SU-DHL-6 (cell line): ENCODE measurements around the gene CORT.
"Not testable (repeated sequence)": the region's sequence is repeated elsewhere in the genome, so short reads cannot be mapped to it uniquely, and the experiment has no call there.

Source experiments
- H2AFZ ChIP-seq: fragments of 200-600 bp; sonication (generic); 2 replicates; pipeline ENCODE4 v1.6.1; 2014; ENCODE audit warnings: low read depth, mild to moderate bottlenecking, moderate library complexity, mixed read lengths, antibody characterized with exemption, low read length; ENCODE audit not compliant: severe bottlenecking
- H3F3A ChIP-seq: fragments of 200-600 bp; shearing (Covaris generic); 2 replicates; pipeline ENCODE4 v1.6.0; 2016; ENCODE audit warnings: antibody characterized with exemption, mild to moderate bottlenecking; ENCODE audit not compliant: insufficient read depth
- H3K27ac ChIP-seq: fragments of 200-600 bp; sonication (generic); 2 replicates; pipeline ENCODE4 v1.5.1; 2016; ENCODE audit warnings: low read depth, mild to moderate bottlenecking, low read length, moderate library complexity, mixed read lengths
- H3K27me3 ChIP-seq: fragments of 200-600 bp; sonication (generic), shearing (Covaris generic); 2 replicates; pipeline ENCODE4 v1.6.0; 2014; ENCODE audit warnings: mild to moderate bottlenecking, low read length
- H3K36me3 ChIP-seq: fragments of 200-600 bp; sonication (generic); 2 replicates; pipeline ENCODE4 v1.6.1; 2014; ENCODE audit warnings: mild to moderate bottlenecking, low read length, mixed read lengths
- H3K4me2 ChIP-seq: fragments of 300-600, 200-600 bp; shearing (Covaris generic), sonication (generic); 2 replicates; pipeline ENCODE4 v1.6.0; 2014; ENCODE audit warnings: low read length, low read depth, mild to moderate bottlenecking; ENCODE audit not compliant: poor library complexity, severe bottlenecking
- H3K4me3 ChIP-seq: fragments of 200-600 bp; sonication (generic); 2 replicates; pipeline ENCODE4 v1.5.1; 2014; ENCODE audit warnings: antibody characterized with exemption, low read length, mild to moderate bottlenecking, mixed read lengths; ENCODE audit not compliant: insufficient read depth, poor library complexity, severe bottlenecking
- H3K79me2 ChIP-seq: fragments of 200-600 bp; sonication (generic); 2 replicates; pipeline ENCODE4 v1.6.1; 2014; ENCODE audit warnings: mild to moderate bottlenecking, low read length, moderate library complexity; ENCODE audit not compliant: insufficient read depth
- H3K9ac ChIP-seq: fragments of 200-600 bp; sonication (generic); 2 replicates; pipeline ENCODE4 v1.7.0; 2014; ENCODE audit warnings: mild to moderate bottlenecking, low read length
- H3K9me2 ChIP-seq: fragments of 200-600 bp; sonication (generic); replicated peaks from 2 replicates; pipeline ENCODE4 v1.6.1; 2014; ENCODE audit warnings: low read length; ENCODE audit not compliant: insufficient read depth
- H3K9me3 ChIP-seq: fragments of 200-600 bp; sonication (generic); 2 replicates; pipeline ENCODE4 v1.6.1; 2014; ENCODE audit warnings: low read length, mixed read lengths; ENCODE audit not compliant: insufficient read depth
- H4K20me1 ChIP-seq: fragments of 200-600 bp; sonication (generic); 2 replicates; pipeline ENCODE4 v1.6.1; 2014; ENCODE audit warnings: low read depth, mild to moderate bottlenecking, antibody characterized with exemption, low read length, moderate library complexity, mixed read lengths
- EZH2phosphoT487 ChIP-seq: fragments of 200-600 bp; sonication (generic), shearing (Covaris generic); conservative IDR thresholded peaks from 2 replicates; pipeline ENCODE4 v1.6.1; 2018; ENCODE audit warnings: mild to moderate bottlenecking, antibody characterized with exemption, low read length, moderate library complexity, mixed read lengths
- TF ChIP-seq, protein P1 (sequence below): fragments of 200-600 bp; sonication (generic); IDR thresholded peaks from one replicate; pipeline ENCODE4 v1.5.1; 2017; ENCODE audit warnings: antibody characterized with exemption, mild to moderate bottlenecking, low read length, moderate library complexity; ENCODE audit not compliant: insufficient read depth, poor library complexity, severe bottlenecking

Gene CORT

GRCh38 chr1:10456048-10456447 lies 6.2 kb downstream of the CORT start:
- H3F3A ChIP-seq, result 0 out of 2 replicates have a peak, but pooled peaks cover 6% of the 10 kb centered on the region
- no peak overlapping the region for H3K27ac ChIP-seq
- no peak overlapping the region for H3K4me2 ChIP-seq
- H3K36me3 ChIP-seq, result no peaks in the 10 kb centered on the region
- TF ChIP-seq, protein P1, sequence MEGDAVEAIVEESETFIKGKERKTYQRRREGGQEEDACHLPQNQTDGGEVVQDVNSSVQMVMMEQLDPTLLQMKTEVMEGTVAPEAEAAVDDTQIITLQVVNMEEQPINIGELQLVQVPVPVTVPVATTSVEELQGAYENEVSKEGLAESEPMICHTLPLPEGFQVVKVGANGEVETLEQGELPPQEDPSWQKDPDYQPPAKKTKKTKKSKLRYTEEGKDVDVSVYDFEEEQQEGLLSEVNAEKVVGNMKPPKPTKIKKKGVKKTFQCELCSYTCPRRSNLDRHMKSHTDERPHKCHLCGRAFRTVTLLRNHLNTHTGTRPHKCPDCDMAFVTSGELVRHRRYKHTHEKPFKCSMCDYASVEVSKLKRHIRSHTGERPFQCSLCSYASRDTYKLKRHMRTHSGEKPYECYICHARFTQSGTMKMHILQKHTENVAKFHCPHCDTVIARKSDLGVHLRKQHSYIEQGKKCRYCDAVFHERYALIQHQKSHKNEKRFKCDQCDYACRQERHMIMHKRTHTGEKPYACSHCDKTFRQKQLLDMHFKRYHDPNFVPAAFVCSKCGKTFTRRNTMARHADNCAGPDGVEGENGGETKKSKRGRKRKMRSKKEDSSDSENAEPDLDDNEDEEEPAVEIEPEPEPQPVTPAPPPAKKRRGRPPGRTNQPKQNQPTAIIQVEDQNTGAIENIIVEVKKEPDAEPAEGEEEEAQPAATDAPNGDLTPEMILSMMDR, result no peak
- no peak for TF ChIP-seq EZH2phosphoT487
- H4K20me1 ChIP-seq, result no peaks in the 10 kb centered on the region
- no peak overlapping the region for H2AFZ ChIP-seq
- no peaks in the 10 kb centered on the region for H3K9me2 ChIP-seq
- H3K9ac ChIP-seq, result no peak overlapping the region
- no peaks in the 10 kb centered on the region for H3K9me3 ChIP-seq
- no peaks in the 10 kb centered on the region for H3K27me3 ChIP-seq
- H3K79me2 ChIP-seq, result no peaks in the 10 kb centered on the region
- H3K4me3 ChIP-seq, result no peak overlapping the region

GRCh38 chr1:10456661-10457060 lies 6.8 kb downstream of the CORT start:
- H3K9ac ChIP-seq, result no peak overlapping the region
- H3F3A ChIP-seq, result 0 out of 2 replicates have a peak, but pooled peaks cover 4% of the 10 kb centered on the region
- H3K4me2 ChIP-seq, result no peak overlapping the region
- no peaks in the 10 kb centered on the region for H3K36me3 ChIP-seq
- no peak overlapping the region for H3K27ac ChIP-seq
- no peaks in the 10 kb centered on the region for H3K27me3 ChIP-seq
- no peaks in the 10 kb centered on the region for H3K79me2 ChIP-seq
- H3K4me3 ChIP-seq, result no peak overlapping the region
- H3K9me2 ChIP-seq, result no peaks in the 10 kb centered on the region
- H2AFZ ChIP-seq, result no peak overlapping the region
- no peaks in the 10 kb centered on the region for H4K20me1 ChIP-seq
- TF ChIP-seq, protein P1, result no peak
- no peaks in the 10 kb centered on the region for H3K9me3 ChIP-seq

- not testable (repeated sequence) for H3K36me3 ChIP-seq, H3K9me3 ChIP-seq, H3F3A ChIP-seq, H3K27me3 ChIP-seq, H3K4me2 ChIP-seq, H4K20me1 ChIP-seq, H3K27ac ChIP-seq, H2AFZ ChIP-seq, H3K79me2 ChIP-seq, H3K4me3 ChIP-seq, H3K9ac ChIP-seq, H3K9me2 ChIP-seq
Observed at GRCh38 chr1:10457462-10457861, 7.6 kb downstream of the CORT start.

DNA sequence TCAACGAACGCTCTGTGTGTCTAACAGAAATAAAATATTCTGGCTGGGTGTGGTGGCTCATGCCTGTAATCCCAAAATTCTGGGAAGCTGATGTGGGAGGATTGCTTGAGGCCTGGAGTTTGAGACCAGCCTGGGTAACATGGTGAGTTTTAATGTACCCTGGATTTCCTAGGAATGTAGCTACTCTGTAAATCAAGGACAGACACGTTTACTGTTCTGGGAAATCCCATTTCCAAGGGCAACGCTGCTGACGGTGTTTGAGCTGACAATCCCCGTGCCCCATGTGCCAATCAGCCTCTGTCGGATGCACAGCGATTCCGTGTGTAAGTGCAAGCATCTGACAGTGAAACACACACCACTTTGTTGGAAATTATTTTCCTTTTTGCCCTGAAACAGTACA lies 8.0 kb downstream of the CORT start:
- H3K4me3 ChIP-seq, result no peak overlapping the region
- no peak for TF ChIP-seq EZH2phosphoT487
- TF ChIP-seq, protein P1, result no peak
- H4K20me1 ChIP-seq, result no peaks in the 10 kb centered on the region
- H3K27me3 ChIP-seq, result no peaks in the 10 kb centered on the region
- H3K36me3 ChIP-seq, result no peaks in the 10 kb centered on the region
- no peak overlapping the region for H3K27ac ChIP-seq
- no peaks in the 10 kb centered on the region for H3K9me3 ChIP-seq
- H3K4me2 ChIP-seq, result no peak overlapping the region
- no peaks in the 10 kb centered on the region for H3F3A ChIP-seq
- no peaks in the 10 kb centered on the region for H3K79me2 ChIP-seq
- no peaks in the 10 kb centered on the region for H3K9me2 ChIP-seq
- H2AFZ ChIP-seq, result no peak overlapping the region
- H3K9ac ChIP-seq, result no peak overlapping the region
